HG03196 (cell line): ENCODE data around the gene WDFY3.

Experiments used
- ATAC-seq: cut with Tn5 transposase; IDR thresholded peaks from one replicate; pipeline ENCODE4 v1.9.1; 2021; ENCODE audit not compliant: unreplicated experiment

WDFY3 gene

DNA sequence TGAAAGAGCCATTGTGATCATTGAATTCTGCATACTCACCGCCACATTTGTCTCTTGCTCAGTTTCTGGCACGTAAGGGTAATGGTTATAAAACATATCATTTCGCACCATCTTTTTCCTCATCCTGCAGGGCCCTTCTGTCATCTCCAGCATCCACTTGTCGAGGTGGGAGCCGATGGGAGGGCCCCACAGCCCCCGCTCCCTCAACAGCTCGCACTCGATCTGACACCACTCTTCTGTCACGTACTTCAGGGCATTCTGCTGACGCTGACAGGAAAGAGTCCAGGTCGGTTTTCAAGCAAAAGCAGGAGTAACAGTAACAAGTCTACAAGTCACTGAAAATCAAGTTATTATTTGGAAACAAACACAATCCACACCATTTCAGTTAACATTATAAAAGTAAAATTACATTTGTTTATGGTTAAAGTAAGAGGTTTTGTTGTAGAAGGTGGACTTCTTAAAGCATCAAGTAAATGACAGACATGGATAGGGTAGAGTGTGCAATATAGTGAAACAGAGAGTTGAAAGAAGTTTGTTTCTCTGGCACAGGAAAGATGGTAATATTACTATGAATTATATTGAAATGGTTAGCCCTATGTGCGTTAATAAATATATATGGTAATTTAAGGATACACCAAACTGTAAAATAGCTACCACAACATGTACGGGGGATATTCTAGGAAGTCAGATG is 233.0 kb downstream of the WDFY3 start:
- ATAC-seq, result no peak

DNA sequence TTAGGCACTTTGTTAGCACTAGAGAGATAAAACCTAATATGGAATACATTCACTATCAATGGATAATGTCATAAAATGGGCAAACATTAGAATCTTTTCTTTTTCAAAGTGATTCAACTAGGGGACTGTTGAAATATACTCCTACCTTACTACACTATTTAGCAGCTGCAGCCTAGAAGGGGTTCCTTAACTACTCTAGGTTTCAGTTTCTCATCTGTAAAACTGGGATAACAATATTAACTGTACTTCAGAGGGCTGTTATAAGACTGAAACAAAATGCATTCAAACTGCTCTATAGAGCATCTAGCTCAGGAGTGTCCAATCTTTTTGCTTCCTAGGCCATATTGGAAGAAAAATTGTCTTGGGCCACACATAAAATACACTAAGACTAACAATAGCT is 236.1 kb downstream of the WDFY3 start:
- ATAC-seq, result no peak

DNA sequence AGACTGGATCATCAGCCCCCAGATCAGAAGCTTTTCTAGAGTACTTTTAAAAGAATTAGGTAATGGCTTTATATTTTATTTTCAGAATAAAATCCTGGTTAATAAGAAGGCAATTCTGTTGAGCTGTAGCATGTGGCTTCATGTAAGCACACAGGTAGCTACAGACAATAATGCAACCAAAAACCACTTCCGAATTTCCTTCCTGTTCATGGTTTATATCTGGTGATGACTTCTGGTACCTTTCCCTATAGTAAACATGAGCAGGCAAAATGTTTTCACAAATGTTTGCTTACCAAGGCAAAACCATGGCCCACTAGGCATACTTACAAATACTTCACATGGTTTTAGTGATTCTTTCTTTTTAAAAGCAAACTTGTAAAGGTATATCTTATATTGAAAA is 239.0 kb downstream of the WDFY3 start:
- ATAC-seq, result no peak

DNA sequence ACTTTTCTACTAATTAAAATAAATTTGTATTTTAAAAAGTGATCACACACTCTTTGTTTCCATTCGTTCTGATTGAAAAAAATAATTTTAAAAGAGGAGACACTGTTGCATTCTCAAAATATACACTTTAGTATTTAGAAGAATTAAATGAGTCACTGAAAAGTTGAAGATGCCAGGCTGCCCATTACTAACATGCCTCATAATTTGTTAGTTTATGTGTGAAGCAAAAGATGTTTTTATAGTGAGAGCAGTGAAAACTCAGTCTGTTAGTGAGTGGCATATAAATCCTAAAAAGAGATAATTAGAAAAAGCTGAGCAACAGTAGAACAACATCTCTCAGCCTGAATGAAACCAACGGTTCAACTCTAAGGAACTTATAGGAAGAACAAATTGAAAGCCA is 240.1 kb downstream of the WDFY3 start:
- ATAC-seq, result no peak

DNA sequence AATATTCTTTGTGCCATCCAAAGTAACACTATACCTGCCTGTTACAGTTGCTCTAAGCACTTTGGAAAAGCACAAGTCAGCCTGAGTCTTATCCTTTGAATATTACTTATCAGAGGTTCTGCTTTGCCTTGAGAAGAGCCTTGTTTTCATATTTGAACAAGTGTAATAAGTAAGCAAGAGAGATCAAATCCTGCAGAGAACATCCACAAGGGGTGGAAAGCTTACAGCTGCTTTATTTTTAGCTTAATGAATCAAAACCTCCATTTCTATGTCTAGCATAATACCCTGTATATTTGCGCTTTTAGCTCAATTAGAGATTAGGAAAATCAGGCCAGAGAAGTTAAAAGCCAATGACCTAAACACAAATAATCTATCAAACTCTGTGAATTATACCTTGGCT is 243.8 kb downstream of the WDFY3 start:
- no peak for ATAC-seq

DNA sequence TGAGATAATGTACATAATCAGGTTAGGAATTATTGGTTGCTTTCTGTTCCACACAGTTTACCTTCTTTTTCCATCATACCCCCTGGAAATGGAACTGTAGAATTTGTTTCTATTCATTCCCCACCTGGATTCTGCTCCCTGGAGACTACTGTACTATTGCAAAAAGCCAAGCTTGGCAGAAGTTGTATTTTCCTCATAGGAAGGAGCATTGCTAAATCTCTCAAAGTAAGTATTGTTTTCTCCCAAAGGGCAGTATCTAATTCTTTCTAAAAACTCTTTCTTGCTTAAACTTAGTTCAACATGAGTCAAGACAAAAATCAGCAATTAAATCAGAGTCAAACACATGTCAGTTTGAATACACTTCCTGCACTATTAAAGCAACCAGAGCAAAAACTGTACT is 247.4 kb downstream of the WDFY3 start:
- ATAC-seq, result no peak

DNA sequence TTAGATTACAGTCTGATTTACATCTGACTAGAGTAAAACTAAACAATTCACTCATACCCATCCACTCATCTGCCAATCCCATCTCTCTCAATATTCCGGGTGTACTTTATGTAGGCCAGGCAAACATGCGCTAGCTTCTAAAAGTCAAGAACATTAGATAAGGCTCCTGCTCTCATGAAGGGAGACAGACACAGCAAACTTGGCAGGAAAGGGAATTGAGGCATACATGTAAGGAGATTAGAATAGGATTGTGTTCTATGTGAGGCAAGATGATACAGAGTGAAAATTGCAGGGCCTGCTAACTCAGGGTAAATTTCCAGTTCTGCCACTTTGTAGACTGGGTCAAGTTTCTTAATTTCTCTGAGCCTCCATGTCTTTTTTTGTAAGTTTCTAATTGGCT is 247.8 kb downstream of the WDFY3 start:
- no peak for ATAC-seq

DNA sequence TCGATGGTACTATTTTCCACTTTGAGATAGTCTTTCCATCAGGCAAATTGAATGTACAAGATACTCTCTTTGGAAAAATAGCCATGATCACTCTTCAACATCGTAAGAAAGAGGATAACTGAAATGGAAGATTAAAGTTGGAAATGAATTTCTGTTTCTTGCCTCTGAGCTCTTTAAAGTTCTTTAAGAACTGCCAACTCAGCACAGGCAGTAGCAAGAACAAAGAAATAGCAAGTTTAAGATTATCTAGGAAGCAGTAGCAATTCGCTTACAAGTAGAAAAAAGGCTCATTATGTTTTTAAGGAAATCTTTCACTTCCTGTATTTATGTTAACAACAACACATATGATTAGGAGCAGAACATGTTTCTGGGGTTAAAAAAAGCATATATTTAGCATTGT is 255.9 kb downstream of the WDFY3 start:
- ATAC-seq, result no peak

DNA sequence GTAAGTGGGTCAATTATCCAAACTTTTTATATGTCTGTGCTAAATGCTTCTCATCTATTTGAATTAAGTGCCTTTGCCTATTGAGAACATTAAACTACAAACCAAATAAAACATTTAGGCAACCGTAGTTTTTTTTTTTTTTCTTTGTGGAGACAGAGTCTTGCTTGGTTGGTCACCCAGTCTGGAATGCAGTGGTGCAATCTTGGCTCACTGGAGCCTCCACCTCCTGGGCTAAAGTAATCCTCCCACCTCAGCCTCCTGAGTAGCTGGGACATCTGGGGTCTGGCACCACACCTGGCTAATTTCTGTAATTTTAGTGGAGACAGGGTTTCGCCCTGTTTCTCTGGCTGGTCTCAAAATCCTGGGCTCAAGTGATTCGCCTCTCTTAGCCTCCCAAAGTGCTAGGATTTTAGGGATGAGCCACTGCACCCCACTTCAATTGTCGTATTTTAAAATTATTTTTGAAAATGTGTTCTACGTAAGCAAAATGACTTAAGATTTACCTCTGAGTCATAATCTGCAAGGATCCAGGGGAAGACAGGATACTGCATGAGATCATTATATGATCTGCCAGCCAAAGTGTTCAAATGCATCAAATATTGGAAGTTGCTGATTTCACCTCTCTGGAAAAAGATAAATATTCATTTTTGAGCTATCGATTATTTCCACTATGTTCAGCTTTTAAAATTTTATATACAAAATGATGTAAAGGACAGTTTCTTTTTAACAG is 257.9 kb downstream of the WDFY3 start:
- ATAC-seq, result no peak

DNA sequence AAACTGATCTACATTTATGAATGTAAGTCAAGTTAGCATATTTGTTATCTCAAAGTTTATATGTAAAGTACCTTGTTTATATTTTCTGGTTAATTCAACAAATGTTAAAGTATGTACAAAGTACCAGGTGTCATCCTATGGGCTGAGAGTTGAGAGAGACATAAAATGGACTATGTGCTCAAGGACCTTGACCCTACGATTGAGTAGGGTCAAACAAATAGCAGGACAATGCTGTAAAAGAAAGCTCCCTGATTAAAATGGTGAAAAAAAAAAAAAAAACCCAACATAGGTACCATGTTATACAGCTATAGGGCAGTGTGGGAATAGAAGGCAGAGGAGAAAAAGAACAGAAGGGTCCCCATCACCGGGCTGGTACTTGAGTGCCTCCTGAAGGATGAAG is 260.2 kb downstream of the WDFY3 start:
- ATAC-seq, result no peak

DNA sequence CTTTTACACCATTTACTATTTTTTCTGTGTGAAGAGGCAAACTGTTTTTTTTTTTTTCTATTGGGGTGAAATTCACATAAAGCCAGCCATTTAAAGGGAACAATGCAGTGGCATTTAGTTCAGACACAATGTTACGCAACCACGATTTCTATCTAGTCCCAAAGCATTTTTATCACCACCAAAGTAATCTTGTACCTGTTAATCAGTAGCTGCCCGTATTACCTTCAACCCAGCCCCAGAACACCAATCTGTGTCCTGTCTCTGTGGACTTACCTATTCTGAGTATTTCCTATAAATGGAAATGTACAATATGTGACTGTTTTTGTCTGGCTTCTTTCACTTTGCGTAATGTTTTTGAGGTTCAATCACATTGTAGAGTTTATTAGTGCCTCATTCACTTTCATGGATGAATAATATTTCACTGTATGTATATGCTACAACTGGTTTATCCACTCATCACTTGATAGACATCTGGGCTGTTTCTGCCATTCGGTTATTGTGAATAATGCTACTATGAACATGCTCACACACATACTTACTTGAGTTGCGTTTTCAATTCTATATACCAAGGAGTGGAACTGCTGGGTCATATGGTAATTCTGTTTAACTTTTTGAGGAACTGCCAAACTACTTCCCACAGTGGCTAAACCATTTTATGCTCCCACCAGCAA is 267.4 kb downstream of the WDFY3 start:
- no peak for ATAC-seq

DNA sequence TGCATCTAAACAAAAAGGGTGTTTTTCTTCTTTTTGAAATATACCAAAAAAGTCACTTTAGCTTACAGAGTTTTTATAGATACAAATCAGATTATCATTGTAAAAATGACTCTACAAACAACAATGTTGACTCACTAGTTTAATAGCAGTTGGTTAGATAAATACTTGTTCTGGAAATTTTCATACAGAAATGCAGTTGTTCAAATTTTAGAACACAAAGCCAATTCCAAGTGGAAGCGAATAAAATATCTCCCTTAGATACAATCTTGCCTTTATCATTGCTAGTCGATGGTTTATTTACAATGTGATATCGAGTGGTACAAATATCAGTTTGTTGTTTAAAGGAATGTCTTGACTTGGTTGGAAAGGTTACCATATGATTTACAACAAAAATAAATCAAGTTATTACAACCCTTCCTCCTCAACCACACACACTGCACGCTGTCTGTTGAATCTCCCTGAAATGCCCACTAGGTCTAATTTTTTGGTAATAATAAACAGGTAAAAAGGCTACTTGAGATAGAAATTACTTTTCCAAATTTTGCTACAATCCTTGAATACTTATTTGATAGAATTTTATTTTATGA is 268.8 kb downstream of the WDFY3 start:
- no peak for ATAC-seq

DNA sequence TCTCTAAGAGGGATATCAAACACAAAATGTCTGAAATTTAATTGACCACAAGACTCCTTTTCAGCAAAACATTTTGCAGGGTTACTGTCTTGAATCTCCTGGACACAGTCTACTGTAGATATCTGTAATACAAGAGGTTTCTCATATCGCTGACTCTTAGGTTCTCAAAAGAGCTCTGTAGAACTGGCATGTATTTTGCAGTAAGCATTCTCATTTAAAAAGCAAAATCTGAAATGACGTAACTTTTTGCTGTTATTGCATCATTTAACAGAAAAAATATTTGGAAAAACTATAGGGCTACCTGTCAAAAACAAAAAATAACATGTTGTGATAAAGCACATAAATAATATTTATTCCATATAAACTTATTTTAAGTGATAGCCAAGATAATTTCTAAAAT is 269.3 kb downstream of the WDFY3 start:
- ATAC-seq, result no peak

DNA sequence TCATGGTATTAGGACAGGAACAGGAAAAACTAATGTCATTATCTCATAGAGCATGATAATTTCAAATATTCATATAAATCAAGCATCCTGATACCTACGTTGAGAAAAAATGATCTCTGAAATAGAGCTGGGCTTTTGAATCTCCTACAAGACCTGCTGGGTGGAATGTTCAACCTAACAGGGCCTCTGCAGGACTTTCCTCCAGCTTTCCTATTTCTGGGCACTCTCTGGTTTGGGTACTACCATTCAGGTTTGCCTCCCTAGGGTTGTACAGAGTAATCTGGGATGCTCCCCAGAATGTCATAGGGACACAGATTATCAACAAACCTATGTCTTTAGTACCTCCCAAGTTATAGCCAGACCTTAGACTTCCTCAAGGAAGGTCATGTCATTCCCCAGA is 274.7 kb downstream of the WDFY3 start:
- ATAC-seq, result no peak

DNA sequence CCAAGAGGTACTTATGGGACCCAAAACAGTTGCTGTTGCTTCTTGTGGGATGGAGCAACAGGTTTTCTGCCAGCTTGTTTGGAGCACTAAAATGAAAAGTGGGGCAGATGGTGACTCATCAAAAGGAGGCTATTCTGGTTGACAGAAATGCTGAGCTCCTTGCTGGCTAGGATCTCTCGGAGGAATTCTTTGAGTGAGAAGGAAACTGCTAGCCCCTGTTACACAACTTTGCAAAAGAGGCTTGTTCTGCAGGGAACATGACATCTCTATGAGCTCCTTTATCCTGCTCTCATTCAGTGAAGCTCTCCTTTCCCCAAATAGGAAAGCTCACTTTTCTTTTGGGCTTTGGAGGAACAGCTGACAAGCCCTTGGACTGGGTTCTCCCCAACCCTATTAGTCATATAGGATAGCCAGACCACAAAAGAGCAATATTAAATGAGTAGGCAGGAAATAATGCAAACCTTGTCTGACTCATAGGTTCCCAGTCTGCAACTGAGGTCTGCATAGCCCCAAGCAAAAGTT is 275.3 kb downstream of the WDFY3 start:
- ATAC-seq, result no peak

DNA sequence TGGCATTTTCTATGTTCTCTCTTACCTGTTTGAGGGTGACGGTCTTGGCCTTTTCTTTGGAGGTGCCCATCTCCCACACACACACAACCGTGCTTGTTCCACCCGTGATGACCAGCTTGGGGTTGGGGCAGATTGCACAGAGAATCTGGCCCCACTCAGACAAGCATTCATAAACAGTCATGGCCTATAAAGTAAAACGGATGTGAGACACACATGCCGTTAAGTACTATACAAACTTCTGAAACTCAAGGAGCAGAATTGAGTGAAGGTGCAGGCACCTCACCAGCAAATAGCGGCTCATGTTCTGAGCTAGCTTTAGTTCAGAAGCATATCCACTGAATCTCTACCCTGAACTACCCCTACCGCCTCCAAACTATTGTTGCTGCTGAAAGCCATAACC is 276.0 kb downstream of the WDFY3 start:
- ATAC-seq, result no peak

DNA sequence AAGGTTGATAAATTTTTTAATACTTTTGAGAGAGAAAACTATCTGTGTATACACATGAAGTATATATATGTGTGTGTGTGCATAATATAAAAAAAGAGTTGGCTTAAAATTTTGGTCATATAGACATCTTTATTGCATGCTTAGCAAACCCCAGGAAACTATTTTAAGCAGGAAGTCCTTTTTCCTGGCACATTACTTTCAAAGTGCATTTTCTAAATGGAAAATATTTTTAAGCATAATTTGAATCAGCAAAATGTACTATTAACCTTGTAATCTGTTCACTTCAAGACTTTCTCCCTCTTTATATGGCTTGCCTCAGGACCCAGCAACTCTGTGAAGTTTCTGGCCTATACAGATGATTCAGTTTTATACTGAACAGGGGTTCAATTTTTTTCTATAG is 277.3 kb downstream of the WDFY3 start:
- no peak for ATAC-seq

DNA sequence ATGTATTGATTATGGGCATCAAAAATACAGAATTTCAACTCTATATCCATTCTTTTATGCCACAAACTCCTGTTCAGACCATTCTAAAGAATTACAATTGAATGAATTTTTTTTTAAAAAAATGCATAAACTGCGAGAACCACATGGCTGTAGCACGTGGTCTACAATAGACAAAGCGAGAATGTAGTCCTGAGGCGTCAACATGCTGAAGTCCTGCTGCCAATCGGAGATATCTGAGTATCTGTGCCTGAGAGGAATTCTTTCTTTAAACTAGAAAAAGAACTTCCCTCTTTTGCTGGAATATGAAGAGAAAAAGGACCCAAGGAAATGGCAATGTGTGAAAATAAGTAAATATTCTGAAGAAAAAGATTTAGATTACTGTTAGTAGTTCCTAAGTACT is 277.9 kb downstream of the WDFY3 start:
- no peak for ATAC-seq

DNA sequence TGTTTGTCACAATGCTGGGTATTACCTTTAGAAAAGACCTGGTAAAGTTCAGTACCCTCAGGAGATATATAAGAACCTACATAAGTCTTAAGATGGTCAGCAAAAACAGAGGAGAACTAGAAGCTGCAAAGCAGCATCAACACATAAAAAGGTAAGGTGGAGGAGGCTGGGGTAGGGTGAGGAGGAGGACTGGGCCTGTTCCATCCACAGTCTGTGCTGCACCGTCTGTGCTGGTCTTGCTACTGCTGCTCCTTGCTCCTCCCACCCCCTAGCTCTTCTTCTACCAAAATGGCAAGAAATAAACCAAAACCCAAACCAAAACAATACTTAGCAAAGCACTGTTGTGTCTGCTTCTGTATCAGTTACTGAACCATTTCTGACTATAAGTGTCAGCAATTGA is 281.4 kb downstream of the WDFY3 start:
- no peak for ATAC-seq

DNA sequence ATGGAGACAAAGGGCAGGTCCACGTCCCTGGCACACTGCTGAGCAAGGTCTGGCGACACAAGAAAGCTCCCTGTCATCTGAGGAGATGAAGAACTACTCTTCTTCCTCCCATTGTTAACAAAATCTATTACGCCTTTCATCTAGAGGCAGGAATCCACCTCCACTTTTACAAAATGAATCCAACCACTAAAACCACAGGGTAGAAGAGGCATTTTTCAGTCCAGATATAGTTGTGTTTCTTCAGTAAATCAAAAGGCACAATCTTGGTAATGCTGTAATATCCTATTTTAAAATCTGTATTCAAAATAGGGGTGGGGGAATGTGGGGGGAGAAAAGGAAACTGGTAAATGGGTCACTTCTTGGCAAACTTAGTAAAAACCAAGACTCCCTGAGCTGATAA is 282.1 kb downstream of the WDFY3 start:
- ATAC-seq, result no peak

DNA sequence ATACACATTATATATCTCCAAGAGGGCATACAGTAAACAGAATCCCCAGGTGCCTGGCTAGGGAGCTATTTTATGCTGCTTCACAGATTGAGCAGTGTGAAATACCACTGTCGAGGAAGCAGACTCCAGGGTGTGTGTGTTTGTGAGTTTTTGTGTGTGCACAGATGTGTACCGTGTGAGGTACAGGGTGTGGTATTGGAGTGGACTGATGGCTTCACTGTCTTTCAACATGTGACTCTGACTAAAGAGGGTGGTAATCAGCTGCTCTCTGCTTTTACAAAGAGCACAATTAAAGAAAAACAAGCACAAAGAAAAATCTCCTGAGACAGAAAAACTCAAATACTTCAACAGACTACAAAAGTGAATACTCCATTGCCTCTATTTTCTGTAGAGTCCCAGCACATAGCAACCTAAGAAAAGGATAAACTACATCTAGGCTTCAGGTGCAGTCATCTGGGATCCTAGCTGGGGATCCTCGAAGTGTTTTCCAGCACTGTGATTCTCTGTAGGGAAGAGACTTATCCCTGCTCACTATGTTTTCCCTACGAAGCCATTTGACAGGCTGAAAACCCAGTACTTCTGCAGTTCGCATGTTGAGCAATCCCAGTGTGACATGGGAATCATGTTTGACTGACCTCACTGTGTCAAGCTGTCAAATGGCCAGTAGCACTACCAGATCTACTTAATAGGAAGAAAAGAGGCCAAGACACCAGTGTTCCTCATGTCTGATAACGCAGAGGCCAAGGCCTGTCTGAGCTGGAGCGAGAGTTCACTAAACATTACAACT is 283.2 kb downstream of the WDFY3 start:
- no peak for ATAC-seq
